ENCODE data around the gene ENAH.
"Not testable (repeated sequence)": the region's sequence is repeated elsewhere in the genome, so short reads cannot be mapped to it uniquely, and the experiment has no call there.

The ENAH gene

GRCh38 chr1:225615403-225615790, 37.5 kb downstream of the ENAH start:
- not testable (repeated sequence) for H2BK120ac ChIP-seq (ENCODE audit: low read depth, low read length); H2AFZ ChIP-seq (ENCODE audit: low read depth, low read length); H3K27me3 ChIP-seq (ENCODE audit: control insufficient read depth in 1 of 2, insufficient read depth in 1 of 2, low read length in 2 of 2); H2BK5ac ChIP-seq (ENCODE audit: low read depth, low read length, poor library complexity, severe bottlenecking); H3K14ac ChIP-seq (ENCODE audit: low read length in 2 of 2); H3K23ac ChIP-seq (ENCODE audit: low read length in 2 of 2); H2AK5ac ChIP-seq (ENCODE audit: low read length, severe bottlenecking); H2BK12ac ChIP-seq (ENCODE audit: low read length in 2 of 2); H3K18ac ChIP-seq (ENCODE audit: low read depth in 1 of 2, low read length in 2 of 2); H3K36me3 ChIP-seq (ENCODE audit: control insufficient read depth in 1 of 2, insufficient read depth in 2 of 2, low read depth in 1 of 2, low read length in 2 of 2); H3K4me3 ChIP-seq (ENCODE audit: insufficient read depth in 1 of 2, low read depth in 1 of 2, low read length in 2 of 2); H3K27ac ChIP-seq (ENCODE audit: low read length, poor library complexity, severe bottlenecking); H3K4ac ChIP-seq (ENCODE audit: low read depth in 1 of 2, low read length in 2 of 2); H3K9me3 ChIP-seq (ENCODE audit: control insufficient read depth, low read length); H4K8ac ChIP-seq (ENCODE audit: low read length); H3K4me2 ChIP-seq (ENCODE audit: low read length, poor library complexity, severe bottlenecking); DNase-seq; H2BK15ac ChIP-seq (ENCODE audit: low read depth, poor library complexity, severe bottlenecking); H3K9ac ChIP-seq (ENCODE audit: low read length); H3K4me1 ChIP-seq (ENCODE audit: control insufficient read depth, insufficient read depth, low read depth, low read length); H3K79me1 ChIP-seq (replicated peaks; ENCODE audit: low read length, poor library complexity, severe bottlenecking); H4K91ac ChIP-seq (ENCODE audit: low read length)
- WGBS, result 96% methylated on average over 8 of the region's 29 CpGs

GRCh38 chr1:225613006-225613405, 39.9 kb downstream of the ENAH start:
- peak; percentile 17 for DNase-seq
- no peak overlapping the region for H2BK120ac ChIP-seq (ENCODE audit: low read depth, low read length)
- H2BK12ac ChIP-seq (ENCODE audit: low read length in 2 of 2), result no peak overlapping the region
- no peaks in the 10 kb centered on the region for H3K36me3 ChIP-seq (ENCODE audit: control insufficient read depth in 1 of 2, insufficient read depth in 2 of 2, low read depth in 1 of 2, low read length in 2 of 2)
- peaks cover 8% of the 10 kb centered on the region for H3K79me1 ChIP-seq (replicated peaks; ENCODE audit: low read length, poor library complexity, severe bottlenecking)
- H4K8ac ChIP-seq (ENCODE audit: low read length), result no peak overlapping the region
- peaks cover 2% of the 10 kb centered on the region for H3K4me1 ChIP-seq (ENCODE audit: control insufficient read depth, insufficient read depth, low read depth, low read length)
- no peak overlapping the region for H3K4me3 ChIP-seq (ENCODE audit: insufficient read depth in 1 of 2, low read depth in 1 of 2, low read length in 2 of 2)
- no peaks in the 10 kb centered on the region for H3K27me3 ChIP-seq (ENCODE audit: control insufficient read depth in 1 of 2, insufficient read depth in 1 of 2, low read length in 2 of 2)
- H2AFZ ChIP-seq (ENCODE audit: low read depth, low read length), result no peak overlapping the region
- no peak overlapping the region for H2BK5ac ChIP-seq (ENCODE audit: low read depth, low read length, poor library complexity, severe bottlenecking)
- H3K14ac ChIP-seq (ENCODE audit: low read length in 2 of 2), result no peak overlapping the region
- H3K9ac ChIP-seq (ENCODE audit: low read length), result no peak overlapping the region
- H3K18ac ChIP-seq (ENCODE audit: low read depth in 1 of 2, low read length in 2 of 2), result no peak overlapping the region
- no peak overlapping the region for H2AK5ac ChIP-seq (ENCODE audit: low read length, severe bottlenecking)
- WGBS, result 92% methylated on average over 3 of the region's 3 CpGs
- no peak overlapping the region for H3K27ac ChIP-seq (ENCODE audit: low read length, poor library complexity, severe bottlenecking)
- no peak overlapping the region for H3K4ac ChIP-seq (ENCODE audit: low read depth in 1 of 2, low read length in 2 of 2)
- no peak overlapping the region for H3K23ac ChIP-seq (ENCODE audit: low read length in 2 of 2)
- H3K4me2 ChIP-seq (ENCODE audit: low read length, poor library complexity, severe bottlenecking), result no peak overlapping the region
- H3K9me3 ChIP-seq (ENCODE audit: control insufficient read depth, low read length), result no peaks in the 10 kb centered on the region
- no peak overlapping the region for H2BK15ac ChIP-seq (ENCODE audit: low read depth, poor library complexity, severe bottlenecking)
- H4K91ac ChIP-seq (ENCODE audit: low read length), result no peak overlapping the region

- no peak overlapping the region for H3K27ac ChIP-seq (ENCODE audit: low read length, poor library complexity, severe bottlenecking)
- H3K4ac ChIP-seq (ENCODE audit: low read depth in 1 of 2, low read length in 2 of 2), result no peak overlapping the region
- peaks cover 9% of the 10 kb centered on the region for H3K79me1 ChIP-seq (replicated peaks; ENCODE audit: low read length, poor library complexity, severe bottlenecking)
- no peak overlapping the region for H3K14ac ChIP-seq (ENCODE audit: low read length in 2 of 2)
- no peak overlapping the region for H2BK120ac ChIP-seq (ENCODE audit: low read depth, low read length)
- H3K9me3 ChIP-seq (ENCODE audit: control insufficient read depth, low read length), result no peaks in the 10 kb centered on the region
- no peak overlapping the region for H3K23ac ChIP-seq (ENCODE audit: low read length in 2 of 2)
- H4K91ac ChIP-seq (ENCODE audit: low read length), result no peak overlapping the region
- H2BK5ac ChIP-seq (ENCODE audit: low read depth, low read length, poor library complexity, severe bottlenecking), result no peak overlapping the region
- H2BK15ac ChIP-seq (ENCODE audit: low read depth, poor library complexity, severe bottlenecking), result no peak overlapping the region
- no peak overlapping the region for H3K4me3 ChIP-seq (ENCODE audit: insufficient read depth in 1 of 2, low read depth in 1 of 2, low read length in 2 of 2)
- no peak overlapping the region for H2AK5ac ChIP-seq (ENCODE audit: low read length, severe bottlenecking)
- no peak overlapping the region for H3K18ac ChIP-seq (ENCODE audit: low read depth in 1 of 2, low read length in 2 of 2)
- no peak overlapping the region for H4K8ac ChIP-seq (ENCODE audit: low read length)
- H3K36me3 ChIP-seq (ENCODE audit: control insufficient read depth in 1 of 2, insufficient read depth in 2 of 2, low read depth in 1 of 2, low read length in 2 of 2), result no peaks in the 10 kb centered on the region
- H2BK12ac ChIP-seq (ENCODE audit: low read length in 2 of 2), result no peak overlapping the region
- H3K4me2 ChIP-seq (ENCODE audit: low read length, poor library complexity, severe bottlenecking), result no peak overlapping the region
- H3K9ac ChIP-seq (ENCODE audit: low read length), result no peak overlapping the region
- H3K27me3 ChIP-seq (ENCODE audit: control insufficient read depth in 1 of 2, insufficient read depth in 1 of 2, low read length in 2 of 2), result no peaks in the 10 kb centered on the region
- no peak overlapping the region for H2AFZ ChIP-seq (ENCODE audit: low read depth, low read length)
- peaks cover 2% of the 10 kb centered on the region for H3K4me1 ChIP-seq (ENCODE audit: control insufficient read depth, insufficient read depth, low read depth, low read length)
- peak; percentile 74 for DNase-seq
Measured at GRCh38 chr1:225612287-225612686, 40.6 kb downstream of the ENAH start.

GRCh38 chr1:225611537-225612223, 41.2 kb downstream of the ENAH start:
- H3K36me3 ChIP-seq (ENCODE audit: control insufficient read depth in 1 of 2, insufficient read depth in 2 of 2, low read depth in 1 of 2, low read length in 2 of 2), result no peaks in the 10 kb centered on the region
- H2BK15ac ChIP-seq (ENCODE audit: low read depth, poor library complexity, severe bottlenecking), result no peak overlapping the region
- H3K14ac ChIP-seq (ENCODE audit: low read length in 2 of 2), result no peak overlapping the region
- H3K4me3 ChIP-seq (ENCODE audit: insufficient read depth in 1 of 2, low read depth in 1 of 2, low read length in 2 of 2), result no peak overlapping the region
- peaks cover 2% of the 10 kb centered on the region for H3K4me1 ChIP-seq (ENCODE audit: control insufficient read depth, insufficient read depth, low read depth, low read length)
- no peaks in the 10 kb centered on the region for H3K27me3 ChIP-seq (ENCODE audit: control insufficient read depth in 1 of 2, insufficient read depth in 1 of 2, low read length in 2 of 2)
- H3K79me1 ChIP-seq (replicated peaks; ENCODE audit: low read length, poor library complexity, severe bottlenecking), result peaks cover 9% of the 10 kb centered on the region
- H3K9me3 ChIP-seq (ENCODE audit: control insufficient read depth, low read length), result no peaks in the 10 kb centered on the region
- DNase-seq, result no peak
- no peak overlapping the region for H3K9ac ChIP-seq (ENCODE audit: low read length)
- H2BK120ac ChIP-seq (ENCODE audit: low read depth, low read length), result no peak overlapping the region
- no peak overlapping the region for H2BK12ac ChIP-seq (ENCODE audit: low read length in 2 of 2)
- no peak overlapping the region for H3K4ac ChIP-seq (ENCODE audit: low read depth in 1 of 2, low read length in 2 of 2)
- WGBS, result 98% methylated on average over 6 of the region's 7 CpGs
- no peak overlapping the region for H2BK5ac ChIP-seq (ENCODE audit: low read depth, low read length, poor library complexity, severe bottlenecking)
- no peak overlapping the region for H4K91ac ChIP-seq (ENCODE audit: low read length)
- no peak overlapping the region for H4K8ac ChIP-seq (ENCODE audit: low read length)
- no peak overlapping the region for H3K4me2 ChIP-seq (ENCODE audit: low read length, poor library complexity, severe bottlenecking)
- H3K18ac ChIP-seq (ENCODE audit: low read depth in 1 of 2, low read length in 2 of 2), result no peak overlapping the region
- no peak overlapping the region for H2AFZ ChIP-seq (ENCODE audit: low read depth, low read length)
- H2AK5ac ChIP-seq (ENCODE audit: low read length, severe bottlenecking), result no peak overlapping the region
- H3K27ac ChIP-seq (ENCODE audit: low read length, poor library complexity, severe bottlenecking), result no peak overlapping the region
- H3K23ac ChIP-seq (ENCODE audit: low read length in 2 of 2), result no peak overlapping the region

Data from mesenchymal stem cell (in vitro differentiated cells and primary cell).